HG03159 (cell line): ENCODE results near the gene REPIN1.

Experiments used
- ATAC-seq: cut with Tn5 transposase; IDR thresholded peaks from one replicate; pipeline ENCODE4 v1.9.1; 2021; ENCODE audit warnings: mild to moderate bottlenecking, moderate library complexity; ENCODE audit not compliant: unreplicated experiment

The REPIN1 gene

DNA sequence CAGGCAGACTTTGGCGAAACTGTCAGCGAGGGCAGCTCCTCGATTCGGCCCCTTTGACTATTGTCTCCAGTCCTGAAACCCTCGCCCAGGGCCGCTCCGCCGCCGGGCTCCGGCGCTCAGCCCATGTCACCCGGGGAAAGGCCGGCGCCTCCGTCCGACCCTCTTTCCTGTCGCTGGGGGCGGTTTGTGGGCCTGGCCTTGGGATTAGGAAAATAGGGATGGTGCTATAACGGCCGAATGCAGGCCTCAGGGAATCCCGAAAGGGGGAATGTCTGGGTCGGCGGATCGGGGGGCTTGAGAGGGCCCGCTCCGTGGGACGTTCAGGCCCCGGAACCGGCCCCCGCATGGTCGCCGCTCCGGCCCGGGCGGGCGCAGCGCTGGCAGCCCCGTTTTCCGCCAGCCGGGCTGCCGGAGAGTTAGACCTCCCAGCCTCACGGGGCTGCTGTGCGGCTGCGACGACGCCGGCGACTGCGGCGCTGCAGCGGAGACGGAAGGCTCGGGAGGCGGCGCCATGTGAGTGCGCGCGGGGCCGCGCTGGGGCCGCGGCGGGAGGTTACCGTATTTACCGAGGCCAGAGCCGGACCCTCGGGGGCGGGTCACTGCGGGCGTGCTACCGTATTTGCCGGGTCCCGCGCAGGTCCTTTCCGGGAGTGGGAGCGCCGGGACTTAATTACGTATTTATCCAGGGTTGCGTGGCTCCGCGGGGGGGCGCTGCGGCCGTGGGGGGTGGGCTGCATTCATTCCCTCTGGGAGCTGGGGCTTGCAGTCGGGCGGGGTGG, 36.4 kb downstream of the REPIN1 start:
- ATAC-seq = peak; percentile 43

DNA sequence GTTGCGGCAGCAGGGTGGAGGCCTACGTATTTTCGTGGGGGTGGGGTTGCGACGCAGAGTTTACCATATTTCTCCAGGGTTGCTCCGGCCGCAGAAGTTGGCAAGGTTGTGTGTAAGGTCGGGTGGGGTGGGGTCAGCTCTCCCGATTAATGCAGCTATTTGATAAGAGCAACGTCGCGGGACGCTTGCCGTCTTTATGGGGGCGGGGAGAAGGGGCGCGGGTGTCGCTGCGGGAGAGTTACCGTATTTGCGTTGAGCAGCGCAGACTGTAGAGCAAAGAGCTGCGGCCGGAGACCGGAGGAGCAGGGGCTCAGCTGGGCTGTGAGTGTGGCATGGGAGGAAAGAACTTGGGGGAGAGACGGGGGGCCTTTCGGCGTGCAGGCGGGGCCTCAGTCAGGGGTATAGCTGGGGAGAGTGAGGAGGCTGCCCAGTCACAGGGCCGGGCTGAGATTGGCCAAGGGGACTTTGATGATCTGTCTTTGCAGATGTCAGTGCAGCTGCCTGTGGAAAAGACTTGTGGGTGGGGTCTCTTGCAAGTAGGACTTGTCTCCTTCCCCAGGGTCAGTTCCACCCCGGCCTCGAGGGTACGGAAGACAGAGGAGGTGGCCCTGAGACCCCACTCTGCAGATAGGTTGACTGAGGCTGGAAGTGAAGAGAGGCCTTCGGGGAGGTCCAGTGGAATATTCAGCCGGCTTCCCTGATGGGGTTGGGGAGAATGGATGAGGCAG, 37.1 kb downstream of the REPIN1 start:
- ATAC-seq = no peak

DNA sequence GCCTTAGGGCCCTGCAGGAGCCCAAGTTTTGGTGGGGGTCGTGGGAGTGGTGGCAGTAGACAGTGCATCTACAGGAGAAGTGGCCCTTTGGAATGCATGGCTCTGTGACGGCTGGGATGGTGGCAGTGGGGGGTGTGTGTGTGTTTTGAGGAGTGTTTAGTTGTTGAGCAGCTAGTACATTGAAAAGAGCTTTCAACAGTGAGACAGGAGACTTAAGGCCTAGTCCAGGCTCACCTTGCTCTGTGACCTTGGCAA, 37.6 kb downstream of the REPIN1 start:
- ATAC-seq = no peak

DNA sequence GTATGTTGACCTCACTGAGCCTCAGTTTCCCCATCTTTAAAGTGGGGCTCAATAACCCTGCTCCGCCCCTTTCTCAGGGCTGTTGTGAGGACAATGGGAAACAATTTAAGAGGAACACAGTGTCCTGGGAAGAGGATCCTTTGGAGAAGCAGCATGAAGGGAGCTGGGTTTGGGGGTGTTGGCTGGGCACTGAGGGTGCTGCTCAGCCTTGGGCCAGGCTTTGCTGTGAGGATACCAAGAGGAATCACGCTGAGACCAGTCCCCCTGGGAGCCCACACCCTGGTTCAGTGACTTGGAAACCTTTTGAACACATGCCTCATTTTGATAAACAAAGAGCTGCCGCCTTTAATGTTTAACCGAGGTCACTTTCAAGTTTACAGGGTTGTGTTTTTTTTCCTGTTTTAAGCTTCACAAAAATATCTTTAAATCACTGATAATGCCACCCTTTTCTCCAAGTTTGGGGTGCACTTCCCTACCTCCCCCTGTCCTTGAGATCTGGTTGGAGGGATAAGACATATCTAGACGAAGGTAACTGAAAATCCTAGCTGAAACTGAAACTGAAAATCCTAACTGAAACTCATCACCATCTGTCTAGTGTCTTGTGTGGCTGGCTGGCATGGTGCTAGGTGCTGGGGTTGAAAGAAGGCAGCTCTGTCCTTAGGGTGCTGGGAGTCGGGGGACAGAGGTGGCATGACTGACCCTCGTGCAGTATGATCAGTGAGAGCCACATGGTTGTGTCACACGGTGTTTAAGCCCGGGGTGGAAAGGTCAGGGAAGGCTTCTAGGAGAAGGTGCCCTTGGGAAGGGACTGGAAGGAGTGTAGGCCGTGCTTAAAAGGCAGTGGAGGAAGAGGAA, 38.2 kb downstream of the REPIN1 start:
- ATAC-seq = peak; percentile 59

DNA sequence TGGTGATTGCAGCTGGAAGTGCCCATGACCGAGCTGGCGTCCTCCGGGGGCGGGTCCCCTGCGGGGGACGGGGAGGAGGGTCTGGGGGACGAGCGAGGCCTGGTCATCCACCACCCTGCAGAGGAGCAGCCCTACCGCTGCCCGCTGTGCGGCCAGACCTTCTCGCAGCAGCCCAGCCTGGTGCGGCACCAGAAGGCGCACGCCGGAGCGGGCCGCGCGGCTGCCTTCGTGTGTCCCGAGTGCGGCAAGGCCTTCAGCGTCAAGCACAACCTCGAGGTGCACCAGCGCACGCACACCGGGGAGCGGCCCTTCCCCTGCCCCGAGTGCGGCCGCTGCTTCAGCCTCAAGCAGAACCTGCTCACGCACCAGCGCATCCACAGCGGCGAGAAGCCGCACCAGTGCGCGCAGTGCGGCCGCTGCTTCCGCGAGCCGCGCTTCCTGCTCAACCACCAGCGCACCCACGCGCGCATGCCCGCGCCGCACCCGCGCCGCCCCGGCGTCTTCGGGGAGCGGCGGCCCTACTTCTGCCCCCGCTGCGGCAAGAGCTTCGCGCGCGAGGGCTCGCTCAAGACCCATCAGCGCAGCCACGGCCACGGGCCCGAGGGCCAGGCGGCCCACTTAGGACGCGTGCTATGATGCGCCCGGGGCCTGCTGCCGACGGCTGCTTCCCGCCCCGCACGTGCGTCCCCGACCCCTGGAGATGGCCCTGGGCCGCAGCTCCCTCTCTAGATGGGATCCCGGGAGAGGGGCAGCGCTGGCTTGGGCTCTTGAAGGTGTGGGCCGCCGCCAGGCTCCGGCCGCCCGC, 39.2 kb downstream of the REPIN1 start:
- no peak for ATAC-seq

DNA sequence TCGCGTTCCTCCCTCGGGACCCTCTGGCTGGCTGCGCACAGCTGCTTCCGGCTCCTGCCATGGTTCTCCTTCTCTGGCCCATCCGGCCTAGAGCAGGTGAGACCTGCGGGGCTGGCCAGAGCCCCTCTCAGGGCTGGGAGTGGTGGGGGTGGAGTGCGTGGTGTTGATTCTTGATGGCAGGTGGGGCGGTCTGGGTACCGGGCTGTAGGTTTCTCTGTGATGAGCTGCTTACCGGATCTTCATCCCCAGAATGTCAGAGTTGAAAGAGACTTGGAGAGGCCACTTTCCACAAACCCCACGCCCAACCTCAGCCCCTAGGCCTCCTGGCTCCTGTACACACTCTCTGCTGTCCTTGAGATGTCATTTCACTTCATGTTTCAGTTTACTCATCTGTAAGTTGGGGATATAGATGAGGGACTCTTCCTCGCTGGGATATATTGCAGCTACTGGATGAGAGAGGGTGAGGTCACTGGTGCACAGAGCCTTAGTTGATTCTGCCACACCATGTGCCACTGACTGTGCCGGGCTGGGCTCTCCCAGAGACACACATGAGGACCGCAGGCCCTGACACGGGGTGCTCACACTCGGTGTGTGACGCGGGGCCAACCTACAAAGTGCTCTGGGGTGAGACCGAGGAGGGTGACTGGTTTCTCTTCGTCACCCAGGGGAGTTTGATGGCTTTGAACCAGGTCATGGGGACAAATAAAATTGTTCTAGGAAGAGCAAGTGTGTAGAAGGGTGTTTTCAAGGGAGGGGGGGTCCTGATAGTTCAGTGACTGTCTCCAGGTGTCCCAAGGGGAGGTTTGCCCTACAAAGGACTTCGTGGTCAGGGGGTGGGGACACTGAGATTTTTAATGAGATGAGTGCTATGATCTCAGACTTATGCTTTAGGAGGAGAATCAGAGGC, 40.0 kb downstream of the REPIN1 start:
- peak; percentile 29 for ATAC-seq

DNA sequence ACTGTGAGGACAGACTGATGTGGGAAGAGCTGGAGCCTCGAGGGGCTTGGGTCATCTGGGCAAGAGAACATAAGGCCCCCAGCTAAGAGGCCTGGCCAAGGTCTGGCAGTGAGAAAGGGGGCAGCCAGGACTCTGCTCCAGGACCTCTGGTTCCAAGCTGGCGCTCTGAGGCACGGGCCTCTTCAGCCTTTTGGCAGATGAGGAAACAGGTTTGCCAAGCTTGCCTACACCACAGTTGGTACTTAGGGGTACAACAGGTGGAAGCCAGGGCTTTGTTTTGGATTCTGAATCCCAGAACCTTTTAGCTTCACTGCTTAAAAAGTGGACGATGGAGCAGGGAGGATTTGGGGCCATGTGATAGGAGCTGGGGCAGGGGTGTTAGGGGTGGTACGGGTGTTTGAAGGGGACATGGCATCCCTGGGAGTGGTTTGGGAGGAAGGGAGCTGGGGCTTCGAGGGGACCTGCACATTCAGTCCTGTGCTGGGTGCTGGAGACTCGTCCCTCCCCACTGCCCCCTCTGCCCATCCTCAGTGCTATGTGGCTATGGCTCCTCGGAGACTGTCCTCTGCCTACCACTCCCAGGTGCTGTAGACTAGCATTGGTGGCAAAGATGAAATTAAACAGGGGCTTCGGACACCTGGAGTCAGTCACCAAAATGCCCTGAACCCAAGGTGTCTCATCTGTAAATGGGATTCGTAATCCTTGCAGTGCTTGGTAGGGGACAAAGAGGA, 40.8 kb downstream of the REPIN1 start:
- ATAC-seq = no peak

DNA sequence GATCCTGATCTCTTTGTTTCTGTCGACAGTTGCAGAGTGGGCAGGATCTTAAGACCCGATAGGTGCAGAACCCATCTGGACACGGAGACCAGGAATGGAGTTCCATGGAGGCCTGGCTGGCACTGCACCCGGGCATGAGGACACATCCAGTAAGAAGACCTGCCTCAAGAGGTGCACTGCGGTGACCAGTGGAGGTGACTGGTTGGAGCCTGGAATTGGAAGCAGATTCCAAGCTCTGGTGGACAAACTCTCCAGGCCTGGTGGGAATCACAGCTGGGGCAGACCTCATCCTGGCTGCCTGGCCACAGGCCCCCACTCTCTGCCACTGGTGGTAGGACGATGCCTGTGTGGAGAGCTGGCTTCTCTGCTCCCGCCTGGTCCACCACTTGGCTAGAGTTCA, 41.5 kb downstream of the REPIN1 start:
- ATAC-seq = no peak

DNA sequence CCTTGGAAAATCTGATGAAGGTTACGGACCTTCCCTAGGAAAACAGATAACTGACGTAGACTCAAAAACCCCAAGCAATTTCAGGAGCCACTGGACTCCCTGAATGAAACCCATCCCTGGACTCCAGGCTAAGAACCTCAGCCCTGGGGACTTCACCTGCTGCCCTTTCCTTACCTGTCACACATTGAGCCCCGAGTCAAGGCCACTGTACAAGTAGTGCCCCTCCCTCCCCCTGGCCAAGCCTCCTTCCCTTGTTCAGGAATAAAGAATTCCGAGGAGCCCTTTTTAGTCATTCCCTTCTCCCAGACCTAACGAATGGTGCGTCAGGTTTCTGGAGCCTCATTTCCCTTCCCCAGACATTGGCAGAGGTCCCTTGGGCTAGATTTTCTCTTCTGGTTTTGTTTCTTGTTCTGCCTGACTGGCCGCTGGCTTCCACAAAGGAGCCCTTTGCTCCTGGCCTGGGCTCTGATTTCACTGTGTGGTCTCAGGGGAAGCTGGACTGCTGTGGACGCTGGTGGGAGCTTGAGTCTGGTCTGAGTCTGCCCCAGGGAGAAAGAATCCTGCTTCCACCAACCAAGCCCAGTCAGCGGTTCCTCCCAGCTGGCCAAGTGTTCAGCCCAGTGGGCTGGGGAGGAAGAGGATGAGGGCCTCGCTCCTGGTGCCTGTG, 42.2 kb downstream of the REPIN1 start:
- ATAC-seq = no peak

DNA sequence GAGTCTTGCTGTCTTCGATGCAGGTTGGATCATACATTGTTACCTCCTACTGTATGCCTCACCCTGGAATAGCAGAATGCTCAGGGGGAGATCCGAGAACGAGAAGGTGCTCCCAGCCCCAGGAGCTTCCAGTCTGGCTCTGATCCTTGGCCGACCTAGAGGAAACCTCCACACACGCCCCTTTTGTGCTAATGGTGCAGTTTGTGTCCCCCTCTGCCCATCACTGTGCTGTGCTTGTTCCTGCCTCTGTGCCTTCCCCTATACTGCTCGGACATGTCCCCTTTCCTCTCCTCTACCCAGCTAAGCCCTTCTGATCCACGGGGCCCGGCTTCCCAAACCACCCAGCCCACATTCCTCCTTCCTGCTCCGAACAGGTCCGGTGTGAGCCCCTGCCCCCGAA, 43.0 kb downstream of the REPIN1 start:
- ATAC-seq = no peak

DNA sequence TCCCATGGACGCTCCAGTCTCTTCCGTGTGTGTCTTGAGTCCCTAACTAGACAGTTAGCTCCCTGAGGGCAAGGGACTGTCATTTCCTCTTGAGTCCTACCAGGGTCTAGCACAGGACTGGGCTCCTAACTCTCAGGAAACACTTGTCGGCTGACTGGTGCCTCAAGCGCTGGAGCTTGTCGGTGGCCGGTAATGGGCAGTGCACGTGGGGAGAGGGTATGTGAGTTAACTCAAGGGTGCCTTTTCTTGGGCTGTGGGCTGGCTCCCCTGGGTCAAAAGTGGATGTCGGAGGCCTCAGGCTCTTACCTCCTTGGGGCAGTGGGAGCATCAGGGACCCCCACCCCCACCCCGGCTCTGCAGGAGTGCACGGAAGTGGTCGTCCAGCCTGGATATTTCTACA, 43.4 kb downstream of the REPIN1 start:
- no peak for ATAC-seq

DNA sequence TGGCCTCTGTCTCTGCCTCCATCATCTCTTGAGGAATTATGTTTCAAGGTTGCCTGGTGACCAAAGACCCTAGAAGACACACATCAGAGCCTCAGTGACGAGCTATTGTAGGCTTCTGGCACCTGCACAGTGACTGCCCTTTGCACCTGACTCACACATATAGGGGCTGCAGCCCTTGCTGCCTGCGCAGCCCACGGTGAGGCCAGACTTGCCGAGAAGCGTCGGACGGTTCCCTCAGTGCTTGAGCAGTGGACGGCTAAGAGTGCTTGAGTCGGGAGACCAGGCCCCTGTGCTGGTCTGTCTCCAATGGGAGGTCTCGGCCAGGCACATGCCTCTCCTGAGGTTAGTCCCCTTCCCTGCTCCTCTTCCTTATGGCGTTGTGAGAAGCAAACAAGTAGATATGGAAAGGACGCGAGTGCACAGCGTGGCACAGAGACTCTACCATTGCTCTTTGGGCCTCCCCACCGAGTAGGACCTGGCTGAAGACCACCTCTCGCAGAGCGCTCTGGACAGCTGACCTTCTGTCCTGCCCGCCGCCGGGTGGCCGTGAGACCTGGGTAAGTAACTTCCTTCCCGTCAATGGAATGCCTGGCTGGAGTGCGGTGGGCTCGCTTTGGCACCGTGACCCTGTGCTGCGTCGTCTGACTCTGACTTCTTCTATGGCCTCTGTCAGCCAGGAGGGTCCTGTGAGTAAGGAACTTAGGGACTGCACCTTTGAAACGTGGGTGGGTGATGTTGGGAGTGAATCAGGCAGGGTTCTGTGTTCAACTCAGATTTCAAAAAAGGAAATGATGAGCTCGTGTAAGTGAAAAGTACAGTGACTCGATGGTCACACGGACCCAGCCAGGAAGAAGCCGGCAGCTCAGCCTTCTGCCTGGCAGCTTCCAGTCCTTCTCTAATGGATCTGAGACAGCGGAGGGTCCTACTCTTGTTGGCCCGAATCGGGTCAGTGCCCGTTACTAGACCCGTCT, 44.2 kb downstream of the REPIN1 start:
- ATAC-seq = no peak

DNA sequence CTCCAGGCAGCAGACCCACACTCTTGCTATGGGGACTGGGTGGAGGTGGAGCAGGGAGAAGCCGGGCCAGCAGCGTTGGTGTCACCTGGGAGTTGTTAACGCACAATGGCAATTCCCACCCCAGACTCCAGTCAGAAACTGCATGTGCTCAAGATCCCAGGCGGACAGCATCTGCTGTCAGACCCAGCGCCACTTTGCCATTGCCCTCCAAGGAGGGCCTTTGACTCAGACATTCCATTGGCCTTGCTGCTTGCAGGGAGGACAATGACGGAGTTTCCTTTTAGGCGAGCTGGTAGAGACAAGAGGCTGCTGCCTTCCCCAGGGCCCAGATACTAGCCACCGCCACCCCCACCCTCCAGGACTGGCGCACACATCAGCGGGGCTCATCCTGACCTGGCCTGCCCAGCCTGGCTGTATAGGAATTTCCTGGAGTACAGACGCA, 45.0 kb downstream of the REPIN1 start:
- no peak for ATAC-seq

DNA sequence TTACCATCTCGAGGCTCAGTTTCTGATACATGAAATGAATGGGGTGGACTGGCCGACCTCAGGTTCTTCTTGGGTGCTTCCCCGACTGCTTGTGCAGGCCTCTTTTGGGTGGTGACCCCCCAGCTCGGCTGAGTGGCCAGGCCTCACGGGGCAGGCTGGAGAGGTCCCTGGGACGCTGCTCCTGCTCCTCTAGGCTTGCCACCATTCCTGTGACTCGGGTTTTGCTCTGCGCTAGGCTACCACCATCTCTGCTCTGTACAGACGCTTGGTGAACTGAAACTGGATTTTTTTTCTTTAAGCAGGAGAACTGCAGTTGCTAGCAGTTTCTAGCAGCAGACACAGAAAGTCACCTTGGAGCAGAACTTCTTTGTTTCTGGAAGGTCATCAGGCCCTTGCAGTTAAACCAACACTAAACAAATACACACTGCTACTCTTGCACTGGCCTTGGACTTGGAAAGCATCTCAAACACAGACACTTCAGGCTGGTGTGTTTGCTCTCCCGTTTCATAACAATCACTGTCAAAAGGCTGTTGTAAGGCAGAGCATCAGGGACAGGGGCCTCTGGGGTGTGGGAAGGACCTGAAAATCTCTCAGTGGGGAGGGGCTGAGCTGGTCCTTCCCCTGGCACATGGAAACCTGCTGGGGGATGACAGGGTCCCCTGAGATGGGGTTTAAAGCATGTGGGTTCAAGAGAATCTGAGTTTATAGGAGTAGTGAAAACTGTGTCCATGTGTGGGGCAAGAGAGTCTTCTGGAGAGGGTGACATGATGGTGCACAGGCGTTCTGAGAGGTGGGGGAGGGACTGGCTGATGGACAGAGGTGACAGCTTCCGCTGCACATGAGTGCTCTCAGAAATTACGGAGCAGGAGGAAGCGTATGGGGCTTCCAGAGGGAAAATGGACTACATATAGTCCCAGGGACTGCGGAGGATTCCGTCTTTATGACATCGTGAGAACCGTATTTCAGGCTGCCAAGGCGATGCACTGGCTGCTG, 46.8 kb downstream of the REPIN1 start:
- ATAC-seq = no peak

DNA sequence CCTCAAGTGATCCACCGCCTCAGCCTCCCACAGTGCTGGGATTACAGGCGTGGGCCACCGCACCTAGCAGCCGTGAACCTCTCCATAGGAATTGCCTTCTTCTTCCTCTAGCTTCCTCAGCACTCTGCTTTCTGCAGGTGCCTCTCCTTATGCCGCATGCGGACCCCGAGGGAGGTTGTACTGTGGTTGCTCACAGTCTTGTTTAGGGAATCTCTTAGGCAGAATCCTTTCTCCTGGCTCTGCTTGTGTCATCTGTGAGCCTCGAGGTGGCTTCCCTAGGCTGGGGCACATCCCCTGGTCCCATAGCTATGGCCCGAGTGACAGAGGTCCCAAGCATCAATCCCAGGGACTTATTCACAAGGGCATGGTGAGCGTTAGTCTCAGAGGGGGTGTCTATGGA, 48.6 kb downstream of the REPIN1 start:
- ATAC-seq = no peak

DNA sequence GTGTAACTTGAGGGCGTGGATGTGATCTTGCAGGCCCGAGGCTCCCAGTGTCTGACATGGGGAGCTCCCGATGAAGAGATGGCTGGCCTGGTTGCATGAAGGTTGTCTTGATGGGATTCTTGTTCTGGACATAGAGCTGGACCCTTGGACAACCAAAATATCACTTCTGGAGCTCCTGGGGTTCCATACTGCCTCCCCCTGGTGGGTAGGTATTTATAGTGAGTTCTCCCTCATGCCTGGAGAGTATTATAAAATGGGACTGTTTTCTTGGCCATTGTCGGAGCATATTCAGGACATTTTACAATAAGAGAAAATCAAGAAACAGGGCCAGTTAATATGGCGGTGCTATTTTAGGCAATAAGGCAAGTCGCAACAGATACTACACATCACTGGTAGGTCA, 49.2 kb downstream of the REPIN1 start:
- ATAC-seq = no peak
